Stimulated activated CD8-positive, alpha-beta memory T cell treated with anti-CD3 and anti-CD28 coated beads, Interleukin-7, amount 100 ng/mL, for 48 hours (primary cell): ENCODE measurements around the gene YPEL2.
"Not testable (repeated sequence)": the region's sequence is repeated elsewhere in the genome, so short reads cannot be mapped to it uniquely, and the experiment has no call there.

Experiments used
- DNase-seq, 2 donors: peaks; one replicate each; pipeline ENCODE4 v3.0.0-alpha.2; 2020; ENCODE audit warnings: low read depth in 1 of 2; ENCODE audit errors: extremely low read depth in 1 of 2

Gene YPEL2

GRCh38 chr17:59373882-59374495, 42.5 kb downstream of the YPEL2 start:
- no peak for DNase-seq

GRCh38 chr17:59374612-59375011, 43.2 kb downstream of the YPEL2 start:
- DNase-seq, result no peak

GRCh38 chr17:59375857-59376256, 44.4 kb downstream of the YPEL2 start:
- no peak for DNase-seq

GRCh38 chr17:59376506-59376905, 45.1 kb downstream of the YPEL2 start:
- DNase-seq, result no peak

GRCh38 chr17:59377410-59377809, 46.0 kb downstream of the YPEL2 start:
- DNase-seq, result no peak

- no peak for DNase-seq
These were observed 47.2 kb downstream of the YPEL2 start for GRCh38 chr17:59378675-59379074.

- no peak for DNase-seq
These were observed 49.0 kb downstream of the YPEL2 start for GRCh38 chr17:59380474-59380873.

- DNase-seq, result no peak
These were observed 50.5 kb downstream of the YPEL2 start for GRCh38 chr17:59381716-59382570.

GRCh38 chr17:59383893-59384292, 52.4 kb downstream of the YPEL2 start:
- DNase-seq, result no peak

GRCh38 chr17:59387351-59388068, 56.1 kb downstream of the YPEL2 start:
- DNase-seq, result no peak

- no peak for DNase-seq
These were observed 56.7 kb downstream of the YPEL2 start for GRCh38 chr17:59388069-59388556.

- DNase-seq, result no peak
These were observed 57.6 kb downstream of the YPEL2 start for GRCh38 chr17:59389066-59389465.

- no peak for DNase-seq
These were observed 59.6 kb downstream of the YPEL2 start for GRCh38 chr17:59391021-59391420.

- DNase-seq, result no peak
These were observed 61.7 kb downstream of the YPEL2 start for GRCh38 chr17:59392973-59393679.

GRCh38 chr17:59393742-59394410, 62.4 kb downstream of the YPEL2 start:
- DNase-seq, result not testable (repeated sequence)

GRCh38 chr17:59396134-59396826, 64.8 kb downstream of the YPEL2 start:
- no peak for DNase-seq

GRCh38 chr17:59397316-59398073, 66.0 kb downstream of the YPEL2 start:
- no peak for DNase-seq

- no peak for DNase-seq
These were observed 68.5 kb downstream of the YPEL2 start for GRCh38 chr17:59399914-59400313.

- DNase-seq, result no peak
These were observed 69.4 kb downstream of the YPEL2 start for GRCh38 chr17:59400858-59401257.
